ENCODE data around the gene ZNF503.

ZNF503 gene

DNA sequence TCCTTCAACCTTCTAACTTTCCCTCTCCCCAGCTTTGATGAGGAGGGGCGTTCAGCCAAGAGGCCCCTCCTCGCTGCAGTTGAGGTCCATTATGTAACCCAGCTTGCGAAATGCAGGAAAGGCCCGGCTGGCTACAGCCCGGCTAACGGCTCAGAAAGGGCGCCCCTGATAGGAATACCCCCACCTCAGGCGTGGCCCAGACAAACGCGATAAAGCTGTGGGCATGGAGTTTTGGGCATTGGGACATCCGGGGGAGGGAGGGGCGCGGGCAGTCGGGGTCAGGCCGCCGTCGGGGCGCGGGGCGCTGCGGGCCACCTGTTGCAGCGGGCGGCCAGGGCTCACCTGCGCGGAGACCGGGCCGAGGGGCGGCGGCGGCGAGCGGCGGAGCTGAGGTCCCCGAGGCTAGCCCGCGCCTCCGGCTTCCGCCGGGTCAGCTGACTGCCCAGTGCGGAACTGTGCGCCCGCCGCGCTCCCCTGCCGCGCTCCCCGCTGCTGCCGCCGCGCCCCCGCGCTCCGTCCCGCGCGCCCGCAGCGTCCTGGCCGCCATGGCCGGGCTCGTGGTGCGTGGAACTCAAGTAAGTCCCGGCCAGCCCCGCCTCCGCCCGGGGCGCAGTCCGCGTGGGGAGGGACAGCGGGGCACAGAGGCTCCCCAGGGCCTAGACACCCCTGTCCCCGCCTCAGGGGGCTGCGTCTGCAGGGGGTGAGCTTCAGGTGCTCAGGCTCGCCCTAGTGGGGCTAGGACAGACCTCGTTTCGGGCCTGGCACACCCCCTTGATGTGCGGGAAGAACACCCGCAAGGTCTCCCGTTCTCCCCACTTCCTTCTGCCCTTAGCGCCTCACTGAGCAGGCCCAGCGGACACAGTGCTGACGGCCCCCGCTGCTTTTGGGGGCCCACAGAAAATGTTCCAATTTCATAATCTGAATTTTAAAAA lies 29.9 kb upstream of the ZNF503 start, which contains the start of gene LRMDA:
Gene LRMDA (plus strand): TSS at position 445 of the 932 bp plus-strand sequence.
- no peak for DNase-seq

DNA sequence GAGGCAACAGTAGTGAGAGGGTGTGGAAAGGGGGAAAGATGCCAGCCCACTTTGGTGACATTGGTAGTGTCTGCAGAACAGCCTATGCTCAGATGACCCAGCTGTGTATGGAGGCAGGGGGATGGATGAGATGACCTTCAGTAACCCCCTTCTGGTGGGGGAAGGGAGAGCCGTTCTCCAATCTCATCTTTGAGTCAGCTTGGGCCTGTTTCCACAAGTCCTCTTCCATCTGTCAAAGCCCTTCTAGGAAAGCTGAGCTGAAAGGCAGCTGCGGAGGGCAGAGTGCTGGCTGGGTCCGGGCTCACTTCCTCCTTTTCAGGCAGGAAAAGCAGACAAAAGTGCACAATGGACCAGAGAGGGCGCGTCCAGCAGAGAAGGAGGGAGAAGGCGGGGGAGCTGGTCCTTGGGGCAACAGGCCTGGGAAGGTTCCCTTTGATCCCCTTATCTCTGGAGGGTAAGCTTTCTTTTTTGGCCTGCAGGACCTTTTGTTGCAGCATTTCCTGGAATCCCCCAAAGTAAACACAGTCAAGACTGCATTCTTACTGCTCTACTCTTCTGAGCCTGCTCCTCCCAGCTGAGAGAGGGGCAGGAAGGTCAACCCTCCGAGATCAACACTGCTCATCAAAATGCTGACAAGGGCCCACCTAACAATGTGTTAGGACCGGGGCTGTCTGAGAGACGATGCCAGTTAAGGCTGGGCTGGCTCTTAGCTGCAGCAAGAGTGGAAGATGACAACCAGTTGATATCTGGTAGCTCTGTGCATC lies 28.6 kb upstream of the ZNF503 start:
- no peak for DNase-seq

DNA sequence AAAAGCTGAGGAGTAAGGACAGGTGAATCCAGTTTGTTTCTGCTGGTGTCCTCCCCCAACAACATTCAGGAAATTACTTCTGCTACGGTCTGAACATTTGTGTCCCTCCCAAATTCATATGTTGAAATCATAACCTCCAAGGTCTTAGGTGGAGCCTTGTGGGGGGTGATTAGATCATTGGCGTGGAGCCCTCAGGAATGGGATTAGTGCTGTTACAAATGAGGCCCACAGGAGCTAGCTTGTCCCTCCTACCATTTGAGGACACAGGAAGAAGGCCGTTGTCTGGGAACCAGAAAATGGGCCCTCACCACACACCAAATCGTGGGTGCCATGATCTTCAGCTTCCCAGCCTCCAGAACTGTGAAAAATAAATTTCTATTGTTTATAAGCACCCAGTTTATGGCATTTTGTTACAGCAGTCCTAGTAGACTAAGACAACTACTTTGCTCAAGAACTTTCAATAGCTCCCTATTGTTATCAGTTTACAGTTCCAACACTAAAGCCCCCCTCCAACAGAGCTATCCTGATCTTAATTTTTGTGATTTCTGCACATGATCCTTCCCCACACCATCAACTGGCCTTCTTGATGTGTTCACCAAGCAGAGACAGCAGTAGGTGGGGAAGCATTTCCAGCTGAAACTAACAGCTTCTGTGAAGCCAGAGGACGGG lies 27.7 kb upstream of the ZNF503 start:
- DNase-seq, result no peak

DNA sequence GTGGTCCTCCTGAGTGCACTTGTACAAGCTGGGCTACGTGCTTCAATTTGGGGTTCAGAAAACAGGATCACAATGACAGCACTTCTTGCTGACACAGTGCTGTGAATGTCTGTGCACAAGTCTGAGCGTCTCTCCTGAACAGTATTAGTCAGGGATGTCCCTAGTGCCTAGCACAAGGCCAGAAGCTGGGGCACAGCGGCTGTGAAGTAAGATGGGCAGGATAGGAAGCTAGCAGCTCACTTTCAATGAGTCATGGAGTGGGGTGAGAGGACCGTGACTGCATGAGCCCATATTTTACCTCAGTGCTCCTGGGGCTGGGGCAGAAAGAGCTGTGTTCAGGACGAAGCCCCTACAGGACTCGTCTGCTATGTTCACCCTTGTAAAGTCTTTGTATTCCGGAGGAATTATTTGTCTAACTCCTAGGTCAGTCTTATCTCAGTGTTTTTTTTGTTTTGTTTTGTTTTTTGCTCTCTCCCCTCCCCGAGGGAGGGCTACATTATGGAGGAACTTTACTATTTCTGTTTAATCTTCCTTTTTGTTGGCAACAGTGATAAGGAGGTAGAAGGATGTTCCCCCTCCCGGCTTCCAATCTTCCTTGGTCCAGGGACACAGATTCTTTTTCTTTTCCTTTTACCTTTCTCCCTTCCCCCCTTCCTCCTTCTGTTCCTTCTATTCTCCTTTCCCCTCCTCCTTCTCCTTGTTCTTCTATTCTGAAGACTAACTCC lies 27.0 kb upstream of the ZNF503 start:
- DNase-seq, result no peak

DNA sequence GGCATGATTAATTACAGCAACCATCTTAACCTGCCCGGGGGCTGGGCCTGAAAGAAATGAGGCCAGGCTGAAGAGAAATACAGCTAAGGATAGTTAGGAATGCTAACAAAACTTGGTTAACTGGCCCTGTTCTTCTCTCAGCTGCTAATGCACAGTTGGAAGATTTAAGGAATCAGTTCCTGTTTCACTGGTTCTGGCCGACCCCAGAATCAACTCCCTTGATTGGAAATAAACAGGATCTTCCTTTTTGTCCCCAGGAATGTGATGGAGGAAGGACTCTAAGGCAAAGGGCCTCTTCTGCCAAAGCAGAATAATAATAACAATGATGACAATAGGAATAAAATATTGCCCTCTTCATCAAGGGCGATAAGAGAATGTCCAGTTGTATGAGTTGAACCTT lies 26.4 kb upstream of the ZNF503 start:
- DNase-seq, result no peak

DNA sequence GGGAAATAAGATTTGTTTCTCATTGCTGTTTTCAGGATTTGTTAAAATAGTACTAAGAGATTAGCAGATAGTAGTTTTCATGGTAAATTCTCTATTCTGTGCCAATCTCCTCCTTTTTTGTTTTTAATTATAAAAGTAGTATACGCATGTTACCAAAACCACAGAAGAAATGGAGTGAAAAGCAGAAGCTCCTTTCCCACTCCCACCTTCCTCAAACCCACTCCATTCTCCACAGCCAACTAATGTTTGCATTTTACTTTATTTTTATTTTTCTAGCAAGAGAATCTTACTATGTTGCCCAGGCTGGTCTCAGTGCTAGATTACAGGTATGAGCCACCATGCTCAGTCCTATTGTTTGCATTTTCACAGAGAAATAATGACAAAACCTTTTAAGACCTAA lies 25.3 kb upstream of the ZNF503 start:
- DNase-seq, result no peak

DNA sequence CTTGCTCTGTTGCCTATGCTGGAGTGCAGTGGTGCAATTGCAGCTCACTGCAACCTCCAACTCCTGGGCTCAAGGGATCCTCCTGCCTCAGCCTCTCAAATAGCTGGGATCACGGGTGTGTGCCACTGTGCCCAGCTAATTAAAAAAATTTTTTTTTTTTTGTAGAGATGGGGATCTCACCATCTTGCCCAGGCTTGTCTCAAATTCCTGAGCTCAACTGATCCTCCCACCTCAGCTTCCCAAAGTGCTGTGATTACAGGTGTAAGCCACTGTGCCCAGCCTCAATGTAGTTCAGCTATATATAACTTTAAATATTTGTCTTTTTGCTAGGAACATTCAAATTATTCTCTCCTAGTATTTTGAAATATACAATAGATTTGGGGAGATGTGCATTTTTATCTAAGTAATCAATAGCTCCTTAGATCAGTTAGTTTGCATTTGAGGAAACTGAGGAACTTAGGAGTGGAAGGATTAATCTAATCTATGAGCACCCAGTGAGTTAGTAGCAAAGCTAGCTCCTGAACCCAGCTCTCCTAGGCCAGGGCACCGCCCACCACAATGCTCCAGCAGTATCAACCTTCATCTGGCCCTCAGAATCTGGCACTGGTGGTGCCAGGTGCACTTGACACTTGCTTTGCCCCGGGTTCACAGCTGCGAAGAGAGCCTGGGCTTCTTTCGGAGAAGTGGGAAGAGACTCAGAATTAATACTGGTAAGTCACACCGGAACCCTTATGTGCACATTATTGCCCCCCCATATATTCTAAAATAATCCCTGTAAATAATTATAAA lies 23.9 kb upstream of the ZNF503 start:
- DNase-seq, result no peak

DNA sequence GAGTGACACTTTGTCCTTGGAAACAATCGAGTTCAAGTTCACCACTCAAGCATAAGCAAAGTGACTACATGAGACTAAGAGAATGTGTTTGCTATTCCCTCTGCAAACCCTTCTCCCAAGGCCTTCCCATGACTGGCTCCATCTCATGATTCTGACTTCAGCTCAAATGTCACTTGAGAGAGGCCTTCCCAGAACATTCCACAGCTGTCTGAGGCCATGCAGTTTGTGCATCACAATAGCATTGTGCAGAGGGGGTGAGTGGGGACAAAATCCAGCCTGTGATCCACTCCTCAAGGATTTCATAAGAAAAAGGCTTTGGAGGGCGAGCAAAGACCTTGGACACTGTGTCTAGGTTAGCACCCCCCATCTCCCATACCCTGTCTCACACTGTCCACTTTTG lies 23.0 kb upstream of the ZNF503 start:
- no peak for DNase-seq

DNA sequence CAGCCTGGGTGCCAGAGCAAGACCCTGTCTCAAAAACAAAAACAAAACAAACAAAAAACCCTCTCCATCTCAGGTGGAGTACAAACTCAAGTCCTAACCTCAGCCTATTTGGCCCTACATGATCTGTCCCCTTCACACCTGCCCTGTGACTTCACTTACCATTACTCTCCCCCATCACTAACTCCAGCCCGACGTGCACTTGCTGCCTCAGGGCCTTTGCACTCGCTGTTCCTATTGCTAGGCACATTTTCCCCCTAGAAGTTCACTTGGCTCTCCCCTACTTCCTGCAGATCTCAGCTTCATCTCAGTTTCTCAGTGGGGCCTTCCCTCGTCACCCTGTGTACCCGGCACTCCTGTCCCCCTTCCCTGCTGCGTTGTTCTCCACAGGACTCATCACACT lies 21.3 kb upstream of the ZNF503 start:
- DNase-seq, result no peak

DNA sequence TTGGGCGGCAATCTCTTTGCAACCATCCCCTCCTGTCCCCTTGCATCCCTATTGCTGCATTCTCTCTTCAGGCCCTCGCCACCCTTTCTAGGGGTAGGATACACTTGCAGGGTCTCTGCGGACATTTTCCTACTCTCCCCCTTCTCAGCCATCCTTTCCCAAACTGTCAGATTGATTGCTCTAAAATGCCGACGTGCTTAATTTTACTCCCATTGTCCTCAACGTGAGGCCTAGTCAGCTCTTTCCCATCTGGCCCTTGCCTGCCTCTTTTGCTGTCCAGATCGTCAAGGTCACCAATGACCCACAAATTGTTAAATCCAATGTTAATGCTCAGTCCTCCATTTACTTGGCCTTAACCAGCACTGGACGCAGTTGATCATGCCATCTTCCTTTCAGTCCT lies 17.1 kb upstream of the ZNF503 start:
- DNase-seq, result no peak

DNA sequence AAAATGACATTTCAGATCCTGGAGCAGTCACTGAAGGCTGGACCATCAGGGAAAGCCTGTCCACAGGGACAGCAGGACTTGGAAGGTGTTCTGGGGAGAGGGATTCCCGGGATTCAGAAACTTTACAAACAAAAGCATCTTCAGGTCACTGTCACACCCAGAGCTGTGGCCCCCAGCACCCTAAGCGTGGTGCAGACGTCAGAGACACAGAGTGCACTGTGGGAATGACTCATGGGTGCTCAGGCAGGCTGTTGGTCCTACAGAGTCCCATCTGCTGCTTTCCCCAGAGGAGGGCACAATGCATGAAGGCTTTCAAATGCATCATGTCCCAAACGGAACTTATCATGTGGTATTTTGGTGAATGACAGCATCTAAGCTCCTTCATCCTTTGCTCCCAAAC lies 16.7 kb upstream of the ZNF503 start:
- no peak for DNase-seq

DNA sequence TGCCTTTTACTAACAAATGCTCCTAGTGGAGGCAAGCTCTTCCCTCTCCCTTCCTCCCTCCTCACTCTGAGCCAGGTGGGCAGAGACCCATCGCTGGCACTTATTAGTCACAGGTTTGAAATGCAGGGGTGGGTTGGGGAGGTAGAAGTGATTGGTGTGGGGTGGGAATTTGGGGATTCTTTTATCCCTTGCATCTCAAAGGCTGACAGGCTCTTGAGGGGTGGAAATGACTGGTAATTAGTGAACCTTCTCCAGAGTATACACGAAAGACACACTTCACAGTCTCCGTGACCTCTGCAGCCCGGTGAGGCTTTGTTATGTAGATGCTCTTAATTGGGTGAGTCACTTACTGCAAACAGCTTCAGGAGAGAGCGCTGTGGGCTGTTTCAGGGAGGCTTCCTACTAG lies 16.0 kb upstream of the ZNF503 start:
- no peak for DNase-seq

DNA sequence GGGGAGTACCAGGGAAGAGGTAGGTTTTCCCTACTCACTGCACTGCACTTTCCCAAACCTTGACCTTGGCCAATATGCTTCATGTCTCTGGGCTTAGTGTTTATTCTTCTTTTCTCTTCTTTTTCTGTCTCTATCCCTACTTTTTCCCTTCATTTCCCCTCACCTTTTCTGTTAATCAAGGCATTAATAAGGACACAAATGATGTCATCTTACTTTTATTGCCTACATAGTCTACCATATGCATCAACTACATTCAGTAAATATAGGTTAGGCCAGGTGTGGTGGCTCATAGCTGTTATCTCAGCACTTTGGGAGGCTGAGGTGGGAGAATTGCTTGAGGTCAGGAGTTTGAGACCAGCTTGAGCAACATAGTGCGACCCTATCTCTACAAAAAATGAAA lies 13.0 kb upstream of the ZNF503 start:
- DNase-seq, result no peak

DNA sequence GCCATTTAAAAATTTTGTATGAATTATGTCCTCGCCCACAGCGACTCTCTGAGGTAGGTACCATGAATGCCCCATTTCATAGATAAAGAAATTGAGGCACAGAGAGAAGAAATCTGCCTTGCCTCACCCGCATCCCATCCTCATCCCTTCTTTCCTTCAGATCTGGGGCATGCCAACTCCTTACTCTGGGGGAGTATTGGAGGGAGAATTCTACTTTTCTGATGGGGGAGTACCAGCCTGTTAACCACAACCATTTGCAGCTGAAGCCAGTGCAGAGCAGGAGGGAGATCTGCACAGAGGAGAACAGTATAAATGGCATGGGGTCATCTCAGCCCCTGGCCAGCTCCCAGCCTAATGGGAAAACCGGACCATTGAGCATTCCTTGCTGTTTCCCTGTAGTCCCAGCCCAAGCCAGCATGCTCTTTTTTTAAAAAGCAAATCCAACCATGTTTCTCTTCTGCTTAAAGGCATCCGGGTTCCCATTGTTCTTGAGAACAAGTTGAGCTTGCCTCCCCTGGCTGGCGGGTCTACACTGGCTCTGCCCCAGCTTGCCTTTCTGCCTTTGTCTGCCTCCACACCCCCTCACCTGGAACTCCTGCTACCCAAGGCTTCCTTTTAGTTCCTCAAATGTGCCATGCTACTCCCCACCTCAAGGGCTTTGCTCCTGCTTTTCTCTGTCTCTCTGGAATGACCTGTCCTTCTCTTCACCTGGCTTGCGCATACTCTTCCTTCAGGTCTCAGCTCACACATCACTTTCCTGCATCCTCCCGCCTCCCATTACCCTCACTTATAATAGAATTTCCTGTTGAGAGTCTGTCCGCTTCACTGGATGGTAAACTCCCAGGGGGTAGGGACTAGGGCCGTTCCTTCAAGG lies 8.8 kb upstream of the ZNF503 start:
- no peak for DNase-seq

DNA sequence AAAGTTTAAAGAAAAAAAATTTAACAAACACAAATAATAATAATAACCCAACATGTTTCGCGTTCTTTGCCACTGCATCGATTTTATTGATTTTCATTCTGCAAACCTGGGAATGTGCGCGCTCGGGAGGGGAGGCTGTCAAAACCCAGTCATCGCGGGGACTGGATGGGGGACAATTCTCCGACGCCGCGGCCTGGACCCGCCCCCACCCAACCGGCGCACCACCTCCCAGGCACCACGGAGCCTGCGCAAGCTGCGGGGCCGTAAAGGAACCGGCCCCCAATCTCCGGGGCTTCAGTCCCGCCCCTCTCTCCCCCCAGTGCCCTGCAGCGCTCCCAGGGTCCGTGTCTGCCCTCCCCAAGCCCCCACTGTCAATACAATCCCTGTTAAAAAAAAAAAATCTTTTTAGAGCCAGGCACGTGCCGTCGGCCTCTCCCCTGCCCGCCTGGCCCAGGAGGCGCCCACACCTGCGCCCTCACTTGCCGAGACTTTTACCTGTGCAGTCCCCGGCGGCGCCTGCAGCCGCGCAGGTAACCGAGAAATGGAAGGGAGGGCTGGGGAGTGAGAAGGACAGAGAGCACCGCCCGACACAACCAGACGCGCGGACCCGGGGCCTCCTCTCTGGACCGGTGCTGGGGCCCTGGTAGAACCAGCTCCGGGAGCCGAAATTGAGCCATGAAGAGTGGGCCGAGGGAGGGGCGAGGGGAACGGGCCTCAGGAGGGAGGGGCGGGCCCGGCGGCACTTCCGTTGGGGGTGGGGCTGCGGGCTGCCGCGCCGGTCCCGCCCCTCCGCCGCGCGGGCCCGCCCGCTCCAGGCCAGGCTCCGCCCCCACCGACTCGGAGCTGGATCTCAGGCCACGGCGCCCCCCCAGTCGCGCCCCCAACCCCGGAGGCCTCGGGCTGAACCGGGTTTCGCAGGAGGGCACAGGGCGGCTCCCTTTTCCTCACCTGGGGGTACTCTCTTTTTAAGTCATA lies 7.6 kb upstream of the ZNF503 start:
- peak; percentile 55 for DNase-seq

DNA sequence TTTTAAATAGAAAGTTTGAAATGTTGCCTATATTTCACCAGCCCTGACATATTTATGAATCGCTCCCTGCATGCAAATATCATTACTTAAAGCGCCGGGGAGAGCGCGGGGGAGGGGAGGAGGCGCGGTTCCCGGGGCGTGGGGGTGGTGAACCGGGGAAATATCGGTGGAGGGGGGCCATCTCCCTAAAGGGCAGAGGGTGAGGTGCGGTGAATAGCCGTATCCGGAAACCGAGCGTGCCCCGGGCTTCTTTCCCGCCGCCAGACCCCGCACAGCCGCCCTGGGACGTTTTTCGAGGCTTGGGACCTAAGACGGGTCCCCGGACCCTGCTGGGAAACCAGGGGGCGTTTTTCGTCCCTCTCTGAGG lies 6.9 kb upstream of the ZNF503 start:
- no peak for DNase-seq

DNA sequence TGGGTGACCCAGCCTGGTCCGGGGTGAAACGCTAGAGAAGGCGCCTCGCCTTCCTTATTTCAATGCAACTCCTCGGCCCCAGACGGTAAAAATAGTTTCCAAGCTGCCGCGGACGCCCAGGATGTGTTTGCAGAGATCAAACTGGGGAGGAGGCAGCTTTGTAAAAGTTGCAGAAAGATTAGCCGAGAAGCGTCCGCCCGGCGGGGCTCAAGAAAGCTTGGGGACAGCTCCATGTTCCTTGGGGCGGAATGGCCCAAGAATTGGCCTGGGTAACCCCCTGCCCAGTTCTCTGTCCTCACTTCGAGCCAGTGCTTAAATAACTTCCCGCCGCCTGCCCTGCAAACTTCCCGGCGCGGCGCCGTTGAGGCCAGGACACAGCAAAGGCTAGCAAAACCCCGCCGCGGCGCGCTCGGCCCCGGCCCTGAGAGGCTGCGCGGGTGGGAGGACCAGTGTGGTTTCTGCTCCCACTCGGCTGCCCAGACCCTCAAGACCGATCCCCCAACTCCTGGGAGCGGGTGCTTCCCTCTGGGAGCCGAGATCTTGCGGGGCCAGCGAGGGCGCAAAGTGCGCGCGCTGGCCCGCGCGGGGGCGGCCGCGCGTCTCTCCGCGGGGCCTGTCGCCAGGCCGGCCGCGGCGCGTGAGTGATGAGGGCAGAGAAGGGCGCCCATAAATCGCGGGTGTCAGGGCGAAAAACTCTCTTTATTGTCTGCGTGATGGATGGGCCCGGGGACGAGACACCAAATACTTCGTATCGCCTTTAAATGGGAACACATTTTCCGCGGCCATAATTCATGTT lies 6.3 kb upstream of the ZNF503 start:
- no peak for DNase-seq

DNA sequence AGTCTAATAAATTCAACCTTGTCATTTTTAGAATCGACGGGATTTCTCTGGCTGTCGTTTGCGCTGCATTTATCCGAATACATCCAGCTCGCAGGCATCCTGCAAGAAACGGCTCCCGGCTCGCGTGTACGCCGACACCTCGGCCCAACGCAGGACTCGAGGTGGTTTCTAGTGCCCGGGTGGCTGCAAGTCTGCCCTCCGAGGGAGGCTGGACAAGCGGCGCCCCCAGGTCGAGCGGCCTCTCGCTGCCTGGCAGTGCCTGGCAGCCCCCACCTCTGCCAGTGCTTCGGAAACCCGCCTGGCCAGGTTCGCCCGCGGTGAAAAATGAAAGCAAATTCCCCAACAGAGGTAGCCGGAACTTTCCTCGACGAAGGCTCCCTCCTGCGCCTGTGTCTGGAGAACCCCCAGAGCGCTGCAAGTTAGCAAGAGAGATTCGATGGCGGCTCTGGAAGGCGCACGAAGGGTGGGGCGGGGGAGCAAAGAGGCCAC lies 5.7 kb upstream of the ZNF503 start:
- DNase-seq, result no peak
